ENCODE data around the gene CACNG5.

The CACNG5 gene

GRCh38 chr17:66810951-66811682, 23.8 kb upstream of the CACNG5 start:
- Mint-ChIP-seq H3K27ac (no peak overlapping the region), H3K27me3 (ENCODE audit: low read depth) (peaks cover 5% of the 10 kb centered on the region), H3K4me3 (no peak overlapping the region), H3K9me3 (no peaks in the 10 kb centered on the region), H3K36me3 (ENCODE audit: low read depth) (peaks cover 7% of the 10 kb centered on the region), H3K4me1 (ENCODE audit: low read depth) (peaks cover 6% of the 10 kb centered on the region)
- no peak for DNase-seq (ENCODE audit: low spot score)

- Mint-ChIP-seq H3K4me1 (ENCODE audit: low read depth) (peaks cover 6% of the 10 kb centered on the region), H3K27me3 (ENCODE audit: low read depth) (peaks cover 5% of the 10 kb centered on the region), H3K27ac (no peak overlapping the region), H3K36me3 (ENCODE audit: low read depth) (peaks cover 4% of the 10 kb centered on the region), H3K4me3 (no peak overlapping the region), H3K9me3 (no peaks in the 10 kb centered on the region)
- DNase-seq (ENCODE audit: low spot score): no peak
These were observed 23.2 kb upstream of the CACNG5 start for GRCh38 chr17:66811683-66812054.

GRCh38 chr17:66812571-66812970, 22.3 kb upstream of the CACNG5 start:
- H3K27ac Mint-ChIP-seq: no peak overlapping the region
- H3K9me3 Mint-ChIP-seq: peaks cover 6% of the 10 kb centered on the region
- peaks cover 4% of the 10 kb centered on the region for H3K36me3 Mint-ChIP-seq (ENCODE audit: low read depth)
- H3K4me1 Mint-ChIP-seq (ENCODE audit: low read depth): peaks cover 6% of the 10 kb centered on the region
- DNase-seq (ENCODE audit: low spot score): no peak
- peaks cover 5% of the 10 kb centered on the region for H3K27me3 Mint-ChIP-seq (ENCODE audit: low read depth)
- H3K4me3 Mint-ChIP-seq: no peak overlapping the region

- peaks cover 5% of the 10 kb centered on the region for H3K27me3 Mint-ChIP-seq (ENCODE audit: low read depth)
- no peak overlapping the region for H3K4me3 Mint-ChIP-seq
- H3K27ac Mint-ChIP-seq: no peak overlapping the region
- H3K36me3 Mint-ChIP-seq (ENCODE audit: low read depth): peaks cover 1% of the 10 kb centered on the region
- H3K4me1 Mint-ChIP-seq (ENCODE audit: low read depth): peaks cover 1% of the 10 kb centered on the region
- peaks cover 10% of the 10 kb centered on the region for H3K9me3 Mint-ChIP-seq
- no peak for DNase-seq (ENCODE audit: low spot score)
These were observed 21.6 kb upstream of the CACNG5 start for GRCh38 chr17:66813296-66813695.

- Mint-ChIP-seq H3K27me3 (ENCODE audit: low read depth) (peaks cover 5% of the 10 kb centered on the region), H3K4me3 (no peak overlapping the region), H3K9me3 (peaks cover 11% of the 10 kb centered on the region), H3K27ac (no peak overlapping the region), H3K36me3 (ENCODE audit: low read depth) (no peaks in the 10 kb centered on the region), H3K4me1 (ENCODE audit: low read depth) (no peaks in the 10 kb centered on the region)
- no peak for DNase-seq (ENCODE audit: low spot score)
These were observed 20.9 kb upstream of the CACNG5 start for GRCh38 chr17:66814026-66814425.

GRCh38 chr17:66814570-66814969, 20.3 kb upstream of the CACNG5 start:
- Mint-ChIP-seq H3K4me1 (ENCODE audit: low read depth) (no peaks in the 10 kb centered on the region), H3K27ac (no peak overlapping the region), H3K9me3 (peaks cover 15% of the 10 kb centered on the region), H3K36me3 (ENCODE audit: low read depth) (no peaks in the 10 kb centered on the region), H3K27me3 (ENCODE audit: low read depth) (peaks cover 5% of the 10 kb centered on the region), H3K4me3 (no peak overlapping the region)
- no peak for DNase-seq (ENCODE audit: low spot score)

- Mint-ChIP-seq H3K4me3 (no peak overlapping the region), H3K9me3 (peaks cover 15% of the 10 kb centered on the region), H3K27ac (no peak overlapping the region), H3K4me1 (ENCODE audit: low read depth) (no peaks in the 10 kb centered on the region), H3K36me3 (ENCODE audit: low read depth) (no peaks in the 10 kb centered on the region), H3K27me3 (ENCODE audit: low read depth) (peaks cover 5% of the 10 kb centered on the region)
- DNase-seq (ENCODE audit: low spot score): no peak
These were observed 17.2 kb upstream of the CACNG5 start for GRCh38 chr17:66817750-66818149.

GRCh38 chr17:66819466-66819865, 15.5 kb upstream of the CACNG5 start:
- Mint-ChIP-seq H3K9me3 (peaks cover 15% of the 10 kb centered on the region), H3K27me3 (ENCODE audit: low read depth) (peaks cover 2% of the 10 kb centered on the region), H3K4me1 (ENCODE audit: low read depth) (no peaks in the 10 kb centered on the region), H3K36me3 (ENCODE audit: low read depth) (no peaks in the 10 kb centered on the region), H3K4me3 (no peak overlapping the region), H3K27ac (no peak overlapping the region)
- DNase-seq (ENCODE audit: low spot score): no peak

- Mint-ChIP-seq H3K4me3 (no peak overlapping the region), H3K9me3 (peaks cover 15% of the 10 kb centered on the region), H3K4me1 (ENCODE audit: low read depth) (no peaks in the 10 kb centered on the region), H3K27ac (no peak overlapping the region), H3K27me3 (ENCODE audit: low read depth) (no peaks in the 10 kb centered on the region), H3K36me3 (ENCODE audit: low read depth) (no peaks in the 10 kb centered on the region)
- no peak for DNase-seq (ENCODE audit: low spot score)
These were observed 12.9 kb upstream of the CACNG5 start for GRCh38 chr17:66822009-66822408.

GRCh38 chr17:66826856-66827255, 8.1 kb upstream of the CACNG5 start:
- Mint-ChIP-seq H3K9me3 (no peaks in the 10 kb centered on the region), H3K4me1 (ENCODE audit: low read depth) (no peaks in the 10 kb centered on the region), H3K4me3 (no peak overlapping the region), H3K36me3 (ENCODE audit: low read depth) (no peaks in the 10 kb centered on the region), H3K27me3 (ENCODE audit: low read depth) (peaks cover 27% of the 10 kb centered on the region), H3K27ac (no peak overlapping the region)
- DNase-seq (ENCODE audit: low spot score): no peak

GRCh38 chr17:66829386-66829864, 5.5 kb upstream of the CACNG5 start:
- DNase-seq (ENCODE audit: low spot score): peak; percentile 9
- peaks cover 47% of the 10 kb centered on the region for H3K27me3 Mint-ChIP-seq (ENCODE audit: low read depth)

GRCh38 chr17:66829883-66830282, 5.0 kb upstream of the CACNG5 start:
- DNase-seq (ENCODE audit: low spot score): no peak
- Mint-ChIP-seq H3K27ac (no peak overlapping the region), H3K36me3 (ENCODE audit: low read depth) (no peaks in the 10 kb centered on the region), H3K27me3 (ENCODE audit: low read depth) (peaks cover 50% of the 10 kb centered on the region), H3K4me3 (no peak overlapping the region), H3K4me1 (ENCODE audit: low read depth) (no peaks in the 10 kb centered on the region), H3K9me3 (no peaks in the 10 kb centered on the region)

More at GRCh38 chr17:66829386-66829864, 5.5 kb upstream of the CACNG5 start:
- H3K36me3 Mint-ChIP-seq (ENCODE audit: low read depth): no peaks in the 10 kb centered on the region
- no peaks in the 10 kb centered on the region for H3K4me1 Mint-ChIP-seq (ENCODE audit: low read depth)
- no peak overlapping the region for H3K27ac Mint-ChIP-seq
- no peak overlapping the region for H3K4me3 Mint-ChIP-seq
- no peaks in the 10 kb centered on the region for H3K9me3 Mint-ChIP-seq

- Mint-ChIP-seq H3K27ac (no peak overlapping the region), H3K9me3 (no peaks in the 10 kb centered on the region), H3K4me3 (no peak overlapping the region), H3K27me3 (ENCODE audit: low read depth) (peaks cover 50% of the 10 kb centered on the region), H3K36me3 (ENCODE audit: low read depth) (no peaks in the 10 kb centered on the region), H3K4me1 (ENCODE audit: low read depth) (no peaks in the 10 kb centered on the region)
- DNase-seq (ENCODE audit: low spot score): no peak
These were observed 4.5 kb upstream of the CACNG5 start for GRCh38 chr17:66830451-66830850.

GRCh38 chr17:66831383-66832210, 3.3 kb upstream of the CACNG5 start:
- no peak for DNase-seq (ENCODE audit: low spot score)
- Mint-ChIP-seq H3K9me3 (no peaks in the 10 kb centered on the region), H3K27ac (no peak overlapping the region), H3K27me3 (ENCODE audit: low read depth) (peaks cover 61% of the 10 kb centered on the region), H3K4me3 (no peak overlapping the region), H3K36me3 (ENCODE audit: low read depth) (no peaks in the 10 kb centered on the region), H3K4me1 (ENCODE audit: low read depth) (no peaks in the 10 kb centered on the region)
